HEK293 (cell line): ENCODE results near the gene VASN.
A peak's percentile ranks its signal among the peaks of the same experiment; 100 is the strongest.

Experiments
- CTCF ChIA-PET: fragments of 350-600 bp; formaldehyde crosslinking; extraction: SDS; loops from one replicate; lab custom pipeline; 2021; ENCODE audit warnings: antibody characterized with exemption; lab: Yijun Ruan, JAX
- POLR2A ChIA-PET: fragments of 300-600 bp; formaldehyde crosslinking; extraction: SDS; loops from one replicate; lab custom pipeline; 2020; ENCODE audit warnings: antibody characterized with exemption, inconsistent platforms; lab: Yijun Ruan, JAX
- H3K27ac ChIP-seq: fragments of 200-500 bp; sonication (Bioruptor generic); 2 replicates; pipeline ENCODE4 v1.5.1; 2014; ENCODE audit warnings: low read depth, low read length, control low read depth, inconsistent platforms; ENCODE audit errors: extremely low read depth
- H3K36me3 ChIP-seq, 2 experiments: fragments of 200-500 bp in 1 of 2; sonication (Bioruptor generic) in 1 of 2; 1 replicate in 1 of 2; 2 replicates in 1 of 2; pipeline ENCODE4 v1.5.1; 2014 to 2017; ENCODE audit warnings: inconsistent platforms in 2 of 2, low read length in 2 of 2; ENCODE audit not compliant: control insufficient read depth in 2 of 2, insufficient read depth in 1 of 2
- H3K4me1 ChIP-seq: fragments of 200-500 bp; sonication (Bioruptor generic); 2 replicates; pipeline ENCODE4 v1.5.1; 2014; ENCODE audit warnings: mild to moderate bottlenecking, low read length, inconsistent platforms; ENCODE audit not compliant: control insufficient read depth, insufficient read depth
- H3K4me3 ChIP-seq: 2 replicates; pipeline ENCODE4 v1.5.1; 2011; ENCODE audit warnings: low read depth, mild to moderate bottlenecking, control low read depth, low read length, moderate library complexity
- H3K9me3 ChIP-seq: fragments of 200-500 bp; sonication (Bioruptor generic); 2 replicates; pipeline ENCODE4 v1.5.1; 2014; ENCODE audit warnings: low read depth, low read length, inconsistent platforms; ENCODE audit not compliant: control insufficient read depth, insufficient read depth
- CTCF ChIP-seq: fragments of 450-650 bp; formaldehyde crosslinking; IDR thresholded peaks from 2 replicates; pipeline ENCODE4 v1.5.1; 2016; ENCODE audit warnings: missing biosample characterization, missing genetic modification characterization
- INSM2 ChIP-seq: fragments of 450-650 bp; formaldehyde crosslinking; IDR thresholded peaks from 2 replicates; pipeline ENCODE4 v1.5.1; 2016; ENCODE audit warnings: missing biosample characterization, missing genetic modification characterization
- KLF1 ChIP-seq: fragments of 450-650 bp; formaldehyde crosslinking; IDR thresholded peaks from 2 replicates; pipeline ENCODE4 v1.5.1; 2016; ENCODE audit warnings: missing biosample characterization, missing genetic modification characterization
- KLF9 ChIP-seq: fragments of 450-650 bp; formaldehyde crosslinking; IDR thresholded peaks from 2 replicates; pipeline ENCODE4 v1.5.1; 2016; ENCODE audit warnings: missing biosample characterization, missing genetic modification characterization, low read depth
- MZF1 ChIP-seq: fragments of 450-650 bp; formaldehyde crosslinking; IDR thresholded peaks from 2 replicates; pipeline ENCODE4 v1.5.1; 2017; ENCODE audit warnings: missing biosample characterization, missing genetic modification characterization, borderline replicate concordance
- PATZ1 ChIP-seq: fragments of 450-650 bp; formaldehyde crosslinking; IDR thresholded peaks from 2 replicates; pipeline ENCODE4 v1.5.1; 2016; ENCODE audit warnings: missing biosample characterization, missing genetic modification characterization
- PRDM4 ChIP-seq: fragments of 450-650 bp; formaldehyde crosslinking; IDR thresholded peaks from 2 replicates; pipeline ENCODE4 v1.5.1; 2017; ENCODE audit warnings: missing biosample characterization, missing genetic modification characterization
- SCRT1 ChIP-seq: fragments of 450-650 bp; formaldehyde crosslinking; IDR thresholded peaks from 2 replicates; pipeline ENCODE4 v1.5.1; 2016; ENCODE audit warnings: missing biosample characterization, missing genetic modification characterization, borderline replicate concordance
- SP2 ChIP-seq: fragments of 450-650 bp; formaldehyde crosslinking; IDR thresholded peaks from 2 replicates; pipeline ENCODE4 v1.5.1; 2016; ENCODE audit warnings: missing biosample characterization, missing genetic modification characterization
- TCF7L2 ChIP-seq: IDR thresholded peaks from 2 replicates; pipeline ENCODE4 v1.6.1; 2011; ENCODE audit warnings: low read depth, mild to moderate bottlenecking, inconsistent platforms, low read length, moderate library complexity, borderline replicate concordance
- TRIM28 ChIP-seq: IDR thresholded peaks from 2 replicates; pipeline ENCODE4 v1.6.1; 2011; ENCODE audit warnings: low read length, control low read depth, borderline replicate concordance
- WT1 ChIP-seq: fragments of 450-650 bp; formaldehyde crosslinking; IDR thresholded peaks from 2 replicates; pipeline ENCODE4 v1.5.1; 2016; ENCODE audit warnings: missing biosample characterization, missing genetic modification characterization
- ZBTB21 ChIP-seq: fragments of 450-650 bp; formaldehyde crosslinking; IDR thresholded peaks from 2 replicates; pipeline ENCODE4 v1.5.1; 2017; ENCODE audit warnings: missing biosample characterization, missing genetic modification characterization
- ZBTB44 ChIP-seq: fragments of 450-650 bp; IDR thresholded peaks from 2 replicates; pipeline ENCODE4 v1.5.1; 2018; ENCODE audit warnings: missing biosample characterization, mild to moderate bottlenecking, missing genetic modification characterization
- ZNF174 ChIP-seq: fragments of 450-650 bp; formaldehyde crosslinking; IDR thresholded peaks from 2 replicates; pipeline ENCODE4 v1.5.0; 2017; ENCODE audit warnings: missing biosample characterization, mild to moderate bottlenecking, missing genetic modification characterization
- ZNF184 ChIP-seq: fragments of 450-650 bp; IDR thresholded peaks from 2 replicates; pipeline ENCODE4 v1.5.1; 2018; ENCODE audit warnings: missing biosample characterization, mild to moderate bottlenecking, missing genetic modification characterization
- ZNF423 ChIP-seq: fragments of 450-650 bp; formaldehyde crosslinking; IDR thresholded peaks from 2 replicates; pipeline ENCODE4 v1.5.1; 2016; ENCODE audit warnings: missing biosample characterization, missing genetic modification characterization
- ZNF510 ChIP-seq: fragments of 450-650 bp; formaldehyde crosslinking; IDR thresholded peaks from 2 replicates; pipeline ENCODE4 v1.5.1; 2018; ENCODE audit warnings: mild to moderate bottlenecking, missing genetic modification characterization, missing biosample characterization; ENCODE audit not compliant: insufficient replicate concordance
- ZNF521 ChIP-seq: fragments of 450-650 bp; formaldehyde crosslinking; IDR thresholded peaks from 2 replicates; pipeline ENCODE4 v1.5.1; 2017; ENCODE audit warnings: missing biosample characterization, mild to moderate bottlenecking, missing genetic modification characterization
- ZNF560 ChIP-seq: fragments of 450-650 bp; formaldehyde crosslinking; IDR thresholded peaks from 2 replicates; pipeline ENCODE4 v1.5.1; 2017; ENCODE audit warnings: missing biosample characterization, missing genetic modification characterization, borderline replicate concordance
- ZNF670 ChIP-seq: fragments of 450-650 bp; formaldehyde crosslinking; IDR thresholded peaks from 2 replicates; pipeline ENCODE4 v1.5.1; 2016; ENCODE audit warnings: missing biosample characterization, missing genetic modification characterization, low read depth
- ZSCAN16 ChIP-seq: fragments of 450-650 bp; formaldehyde crosslinking; IDR thresholded peaks from 2 replicates; pipeline ENCODE4 v1.5.1; 2016; ENCODE audit warnings: missing biosample characterization, missing genetic modification characterization

Gene VASN

GRCh38 chr16:4408323-4408690, 36.7 kb downstream of the VASN start:
- no peaks in the 10 kb centered on the region; the same call in 1 of the 2 replicates for H3K4me1 ChIP-seq
- no peak overlapping the region for H3K4me3 ChIP-seq
- ChIA-PET POLR2A (no interaction called here), CTCF (interaction anchor here (0.6 to 1.3 kb wide), 2 partner anchors 49 to 69 kb away, joined by 3 to 4 read pairs; no protein-coding TSS in a partner anchor)
- H3K9me3 ChIP-seq, result no peaks in the 10 kb centered on the region
- TF ChIP-seq ZBTB44 (tag by site-specific recombination) (no peak), ZNF670 (tag by site-specific recombination) (no peak), ZNF174 (tag by site-specific recombination) (no peak), TRIM28 (no peak), ZSCAN16 (tag by site-specific recombination) (no peak), SP2 (tag by site-specific recombination) (no peak), INSM2 (tag by site-specific recombination) (no peak), ZNF184 (tag by site-specific recombination) (no peak)
- H3K27ac ChIP-seq, result no peak overlapping the region
- peaks cover 5 to 80% of the 10 kb centered on the region in 2 experiments; a peak in 2 of 3 replicates for H3K36me3 ChIP-seq

- H3K36me3 ChIP-seq, result peaks cover 5 to 71% of the 10 kb centered on the region in 2 experiments; a peak in 2 of 3 replicates
- no peaks in the 10 kb centered on the region for H3K9me3 ChIP-seq
- CTCF ChIA-PET, result interaction anchor here (0.5 to 1.3 kb wide), 4 partner anchors 50 to 220 kb away, joined by 3 to 4 read pairs (median 4); no protein-coding TSS in a partner anchor
- no peak overlapping the region for H3K27ac ChIP-seq
- H3K4me1 ChIP-seq, result no peaks in the 10 kb centered on the region; the same call in 1 of the 2 replicates
- no peak overlapping the region for H3K4me3 ChIP-seq
- POLR2A ChIA-PET, result no interaction called here
- no peak for TF ChIP-seq PRDM4 (tag by site-specific recombination)
- no peak for TF ChIP-seq ZNF510 (tag by site-specific recombination)
- no peak for TF ChIP-seq PATZ1
- TF ChIP-seq CTCF (tag by site-specific recombination), result peak; percentile 43; the same call in 1 of the 2 replicates
- no peak for TF ChIP-seq TCF7L2
- TF ChIP-seq KLF1 (tag by site-specific recombination), result no peak
- TF ChIP-seq ZNF560, result no peak
- no peak for TF ChIP-seq ZNF670 (tag by site-specific recombination)
- TF ChIP-seq ZBTB21, result no peak
- TF ChIP-seq KLF9 (tag by site-specific recombination), result no peak
- TF ChIP-seq WT1 (tag by site-specific recombination), result no peak
- TF ChIP-seq ZNF521 (tag by site-specific recombination), result no peak
- peak; percentile 30; the same call in 1 of the 2 replicates for TF ChIP-seq SCRT1 (tag by site-specific recombination)
- no peak for TF ChIP-seq MZF1 (tag by site-specific recombination)
- TF ChIP-seq ZNF423 (tag by site-specific recombination), result no peak
These were observed 37.7 kb downstream of the VASN start for GRCh38 chr16:4409081-4409932.
